SH-SY5Y (cell line): ENCODE results near the gene HECTD4.

Experiments used
- GATA2 ChIP-seq: IDR thresholded peaks from 2 replicates; pipeline ENCODE4 v1.6.1; 2011; ENCODE audit warnings: mild to moderate bottlenecking, low read depth, low read length
- GATA3 ChIP-seq: IDR thresholded peaks from 2 replicates; pipeline ENCODE4 v1.6.1; 2011; ENCODE audit warnings: low read depth, mild to moderate bottlenecking, low read length, moderate library complexity

DNA sequence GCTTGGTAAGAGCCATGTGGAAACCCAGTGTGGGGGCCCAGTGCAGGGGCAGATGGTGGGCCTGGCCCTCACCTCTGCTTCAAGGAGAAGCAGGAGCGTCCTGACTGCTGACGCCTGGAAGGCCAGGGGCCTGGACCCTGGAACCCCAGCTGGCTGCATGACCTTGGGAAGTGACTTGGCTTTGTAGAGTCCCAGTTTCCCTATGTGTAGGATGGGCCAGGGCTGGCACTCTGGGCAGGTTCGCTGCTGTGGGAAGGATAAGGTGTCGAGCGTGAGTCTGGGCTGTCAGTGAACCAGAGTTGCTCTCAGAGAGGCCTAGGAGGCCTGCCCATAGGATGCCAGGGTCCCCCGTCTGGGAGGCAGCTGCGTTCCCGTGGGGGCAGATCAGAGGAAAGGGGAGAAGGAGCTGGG, 213.7 kb downstream of the HECTD4 start:
- TF ChIP-seq GATA3 = no peak
- TF ChIP-seq GATA2 = no peak
